Measurements from ENCODE around the gene EPGN. TPM values are rescaled to one million over a fixed set of nuclear protein-coding genes. Genes with fewer than 3 reads are reported as not detected.

Gene EPGN
- total RNA-seq, 4 donors from 2014 or later = not detected

DNA sequence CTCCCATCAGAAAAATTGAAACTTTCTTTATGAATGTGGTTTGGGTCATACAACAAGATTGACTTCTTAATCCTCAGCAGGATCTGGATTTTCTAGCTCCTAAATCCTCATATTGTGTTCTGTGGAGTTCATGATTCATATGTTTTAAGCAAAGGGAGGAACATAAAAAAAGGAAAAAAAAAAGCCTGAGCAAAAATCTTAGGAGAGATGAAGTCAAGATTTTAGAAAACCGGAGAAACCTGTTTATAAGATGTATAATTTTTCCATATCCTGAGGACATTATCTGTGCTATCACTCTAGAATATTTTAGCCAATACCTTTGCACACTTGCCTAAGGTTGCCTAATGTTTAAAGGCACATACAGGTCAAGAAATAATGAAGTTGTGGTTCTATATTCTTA is 49.7 kb downstream of the EPGN start:
- TF ChIP-seq, protein P1, sequence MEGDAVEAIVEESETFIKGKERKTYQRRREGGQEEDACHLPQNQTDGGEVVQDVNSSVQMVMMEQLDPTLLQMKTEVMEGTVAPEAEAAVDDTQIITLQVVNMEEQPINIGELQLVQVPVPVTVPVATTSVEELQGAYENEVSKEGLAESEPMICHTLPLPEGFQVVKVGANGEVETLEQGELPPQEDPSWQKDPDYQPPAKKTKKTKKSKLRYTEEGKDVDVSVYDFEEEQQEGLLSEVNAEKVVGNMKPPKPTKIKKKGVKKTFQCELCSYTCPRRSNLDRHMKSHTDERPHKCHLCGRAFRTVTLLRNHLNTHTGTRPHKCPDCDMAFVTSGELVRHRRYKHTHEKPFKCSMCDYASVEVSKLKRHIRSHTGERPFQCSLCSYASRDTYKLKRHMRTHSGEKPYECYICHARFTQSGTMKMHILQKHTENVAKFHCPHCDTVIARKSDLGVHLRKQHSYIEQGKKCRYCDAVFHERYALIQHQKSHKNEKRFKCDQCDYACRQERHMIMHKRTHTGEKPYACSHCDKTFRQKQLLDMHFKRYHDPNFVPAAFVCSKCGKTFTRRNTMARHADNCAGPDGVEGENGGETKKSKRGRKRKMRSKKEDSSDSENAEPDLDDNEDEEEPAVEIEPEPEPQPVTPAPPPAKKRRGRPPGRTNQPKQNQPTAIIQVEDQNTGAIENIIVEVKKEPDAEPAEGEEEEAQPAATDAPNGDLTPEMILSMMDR (IDR thresholded peaks at IDR 0.05; ENCODE audit: low read depth) = no peak

DNA sequence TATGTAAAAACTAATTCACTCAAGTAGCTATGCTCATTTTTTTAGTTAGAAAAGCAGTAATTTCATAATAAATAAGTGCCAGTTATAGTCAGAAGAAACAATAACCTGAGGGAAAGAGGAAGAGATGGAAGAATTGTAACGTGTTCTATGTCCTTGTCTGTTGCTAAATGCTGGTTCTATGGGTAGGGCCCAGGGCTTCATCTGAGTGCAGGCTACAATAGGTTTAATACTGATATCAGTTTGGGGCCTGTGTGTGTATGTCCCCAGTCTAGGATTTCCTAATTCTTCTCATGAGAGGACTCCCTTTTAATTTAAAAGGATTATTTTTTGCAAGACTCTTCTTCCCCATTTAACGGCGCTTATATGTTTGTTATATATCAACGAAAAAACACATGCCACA is 53.4 kb downstream of the EPGN start:
- TF ChIP-seq, protein P1 (IDR thresholded peaks at IDR 0.05; ENCODE audit: low read depth) = no peak

DNA sequence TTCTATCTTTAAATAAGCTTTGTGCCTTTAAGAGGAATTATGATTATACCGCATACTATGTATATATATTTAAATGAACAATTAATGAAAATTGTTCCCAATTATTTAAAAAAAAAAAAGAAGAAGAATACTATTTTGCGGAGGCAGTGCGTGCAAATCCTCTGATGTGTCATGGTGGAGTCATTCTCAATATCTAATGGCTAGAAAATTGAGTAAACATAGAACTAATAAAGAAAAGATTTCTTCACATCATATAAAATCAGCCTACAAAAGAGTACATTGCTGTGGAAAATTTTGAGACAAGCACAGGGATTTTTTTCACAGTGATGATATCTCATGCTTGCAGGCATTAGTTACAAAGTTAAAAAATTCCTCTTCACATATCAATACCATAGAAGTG is 54.1 kb downstream of the EPGN start:
- TF ChIP-seq, protein P1 (IDR thresholded peaks at IDR 0.05; ENCODE audit: low read depth) = no peak

DNA sequence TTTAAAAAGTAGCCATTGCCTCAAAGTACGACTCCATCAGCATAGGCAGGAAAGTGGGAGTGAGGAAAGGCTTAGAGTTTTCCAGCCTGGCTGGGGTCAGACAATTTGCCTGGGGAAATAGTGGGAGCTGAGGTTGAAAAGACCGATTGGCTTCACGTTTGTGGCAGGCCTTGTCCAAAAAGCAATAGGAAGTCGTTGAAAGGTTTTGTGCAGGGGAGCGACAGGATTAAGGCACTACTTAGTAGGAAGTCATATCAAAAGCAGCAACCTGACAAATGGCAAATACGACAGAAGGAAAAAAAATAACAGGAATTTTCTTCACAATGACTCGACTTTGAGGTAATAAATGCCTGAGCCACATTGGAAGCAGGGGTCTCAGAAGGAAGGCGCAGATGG is 56.0 kb downstream of the EPGN start:
- TF ChIP-seq, protein P1 (IDR thresholded peaks at IDR 0.05; ENCODE audit: low read depth) = no peak

DNA sequence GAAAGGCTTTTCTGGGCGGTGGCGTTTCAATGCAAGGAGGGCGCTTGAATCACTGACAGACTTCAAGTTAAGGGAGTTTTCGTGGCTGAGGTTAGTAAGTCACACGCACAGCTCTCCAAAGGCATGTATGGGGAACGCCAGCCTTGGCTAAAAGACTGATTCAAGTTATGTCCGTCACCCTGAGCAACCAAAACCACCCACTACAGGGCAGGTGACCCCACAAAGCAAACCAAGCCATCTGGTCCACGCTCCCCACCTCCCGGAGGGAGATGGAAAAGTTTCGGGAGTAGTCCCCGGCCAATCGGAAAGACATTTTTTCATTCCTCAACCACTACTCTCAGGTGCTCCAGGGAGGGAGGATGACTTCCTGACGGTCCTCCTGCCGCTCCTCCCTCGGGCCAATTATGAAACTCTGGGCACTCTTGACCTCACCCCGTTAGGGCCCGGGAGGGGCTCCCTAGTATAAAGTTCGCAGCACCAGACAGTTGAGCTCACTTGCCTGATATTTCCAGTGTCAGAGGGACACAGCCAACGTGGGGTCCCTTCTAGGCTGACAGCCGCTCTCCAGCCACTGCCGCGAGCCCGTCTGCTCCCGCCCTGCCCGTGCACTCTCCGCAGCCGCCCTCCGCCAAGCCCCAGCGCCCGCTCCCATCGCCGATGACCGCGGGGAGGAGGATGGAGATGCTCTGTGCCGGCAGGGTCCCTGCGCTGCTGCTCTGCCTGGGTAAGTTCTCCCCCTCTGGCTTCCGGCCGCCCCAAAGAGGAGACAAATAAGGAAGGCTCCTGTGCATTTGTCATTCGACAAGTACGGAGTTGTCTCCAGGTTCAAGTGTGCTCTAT is 56.6 kb downstream of the EPGN start, which contains the start of gene EREG:
Gene EREG, plus strand, starts transcription at position 494 of the 840 bp plus-strand sequence. Its CDS starts 164 bp downstream, at position 658.
- TF ChIP-seq, protein P1 (IDR thresholded peaks at IDR 0.05; ENCODE audit: low read depth) = no peak

DNA sequence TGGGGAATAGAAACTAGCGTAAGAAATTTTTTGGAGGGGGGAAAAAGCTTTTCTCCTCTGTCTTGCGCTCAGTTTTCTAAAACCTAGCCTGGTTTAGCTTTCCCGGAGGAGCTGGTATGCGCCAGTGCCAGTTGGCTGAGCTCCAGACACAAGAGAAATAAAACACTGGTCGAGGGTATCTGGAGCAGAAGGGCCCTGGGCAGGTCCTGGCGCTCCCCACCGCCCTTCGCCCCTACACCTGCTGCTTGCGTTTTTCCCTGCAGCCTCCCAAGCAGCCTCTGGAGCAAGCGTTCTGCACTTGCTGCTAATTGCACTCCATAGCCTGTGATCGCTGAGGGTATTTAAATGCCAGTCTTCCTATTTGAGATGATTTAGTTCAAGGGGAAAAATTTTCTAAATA is 57.5 kb downstream of the EPGN start:
- TF ChIP-seq, protein P1 (IDR thresholded peaks at IDR 0.05; ENCODE audit: low read depth) = no peak

Other genes with a start within 250 kb of the EPGN start
- gene CXCL2, start 209.3 kb upstream of the EPGN start, total RNA-seq = 10 to 100 TPM; 12.7 to 33.7 (median 16.0) TPM
- gene MTHFD2L, start 150.4 kb upstream of the EPGN start, total RNA-seq = 10 to 100 TPM; 10.8 to 19.4 (median 15.3) TPM
- 1 to 10 TPM in 3 of 4 donors, under 1 TPM in 1; 0.57 to 9.2 (median 2.3) TPM for gene EREG, start 56.7 kb downstream of the EPGN start, total RNA-seq
- gene AREG, start 136.7 kb downstream of the EPGN start, total RNA-seq = 10 to 100 TPM in 3 of 4 donors, 1 to 10 TPM in 1; 8.1 to 55.6 (median 33.1) TPM

All from subcutaneous adipose tissue (tissue), 4 donors.